Ovary (tissue), 3 donors: ENCODE measurements around the gene PCNT.

ENCODE experiments used
- EP300 ChIP-seq: sonication (generic); formaldehyde crosslinking; IDR thresholded peaks from one replicate; pipeline ENCODE4 v1.6.1; 2017; ENCODE audit warnings: antibody characterized with exemption
- POLR2A ChIP-seq: fragments of 450-650 bp; IDR thresholded peaks from one replicate; pipeline ENCODE4 v1.6.1; 2017; ENCODE audit warnings: antibody characterized with exemption, mild to moderate bottlenecking, moderate library complexity
- TF ChIP-seq, protein P1 (sequence below), 3 donors: fragments of 450-650 bp in 2 of 3; fragments of 200-600 bp in 1 of 3; IDR thresholded peaks; one replicate each; pipeline versions ENCODE4 v1.5.1 to v1.8.0; 2016 to 2022; ENCODE audit warnings: antibody characterized with exemption in 3 of 3, mild to moderate bottlenecking in 1 of 3
- donor health status: DM: no; HTN: no; CAD: no.

- TF ChIP-seq, protein P1, sequence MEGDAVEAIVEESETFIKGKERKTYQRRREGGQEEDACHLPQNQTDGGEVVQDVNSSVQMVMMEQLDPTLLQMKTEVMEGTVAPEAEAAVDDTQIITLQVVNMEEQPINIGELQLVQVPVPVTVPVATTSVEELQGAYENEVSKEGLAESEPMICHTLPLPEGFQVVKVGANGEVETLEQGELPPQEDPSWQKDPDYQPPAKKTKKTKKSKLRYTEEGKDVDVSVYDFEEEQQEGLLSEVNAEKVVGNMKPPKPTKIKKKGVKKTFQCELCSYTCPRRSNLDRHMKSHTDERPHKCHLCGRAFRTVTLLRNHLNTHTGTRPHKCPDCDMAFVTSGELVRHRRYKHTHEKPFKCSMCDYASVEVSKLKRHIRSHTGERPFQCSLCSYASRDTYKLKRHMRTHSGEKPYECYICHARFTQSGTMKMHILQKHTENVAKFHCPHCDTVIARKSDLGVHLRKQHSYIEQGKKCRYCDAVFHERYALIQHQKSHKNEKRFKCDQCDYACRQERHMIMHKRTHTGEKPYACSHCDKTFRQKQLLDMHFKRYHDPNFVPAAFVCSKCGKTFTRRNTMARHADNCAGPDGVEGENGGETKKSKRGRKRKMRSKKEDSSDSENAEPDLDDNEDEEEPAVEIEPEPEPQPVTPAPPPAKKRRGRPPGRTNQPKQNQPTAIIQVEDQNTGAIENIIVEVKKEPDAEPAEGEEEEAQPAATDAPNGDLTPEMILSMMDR (IDR thresholded peaks at IDR 0.05), result no peak
- TF ChIP-seq POLR2A (no peak), EP300 (no peak)
These were observed 101.6 kb downstream of the PCNT start for GRCh38 chr21:46425571-46425970.
